CD4-positive, alpha-beta T cell (primary cell): ENCODE results near the gene PPL. TPM values are rescaled to one million over a fixed set of nuclear protein-coding genes. Genes with fewer than 3 reads are reported as not detected.

Experiments
- ATAC-seq: fragments of 200-7000 bp; cut with Tn5 transposase; one replicate; pipeline ENCODE4 v1.10.0; 2022; ENCODE audit warnings: mild to moderate bottlenecking; ENCODE audit not compliant: poor library complexity
- CTCF ChIA-PET: fragments of 350-600 bp; sonication (Branson Sonifier 250); formaldehyde crosslinking; loops from one replicate; lab custom pipeline; 2021; ENCODE audit warnings: antibody characterized with exemption, inconsistent platforms; lab: Charles Lee
- POLR2A ChIA-PET: fragments of 350-600 bp; sonication (Branson Sonifier 250); formaldehyde crosslinking; loops from one replicate; lab custom pipeline; 2021; ENCODE audit warnings: antibody characterized with exemption, inconsistent platforms; lab: Charles Lee
- DNase-seq, 14 experiments: peaks; one replicate each; pipeline ENCODE4 v3.0.0-alpha.2; 2013 to 2020; ENCODE audit warnings: mixed read lengths in 2 of 14
- H3K27ac ChIP-seq, 2 donors: one replicate each; pipeline versions ENCODE4 v1.5.1 to v1.7.0; 2013; ENCODE audit warnings: low read length in 2 of 2, low read depth in 1 of 2, mild to moderate bottlenecking in 1 of 2
- H3K27me3 ChIP-seq, 2 experiments: 1 replicate in 1 of 2; 2 replicates in 1 of 2; pipeline versions ENCODE4 v1.6.1 to v1.7.0; 2013; ENCODE audit warnings: low read length in 2 of 2, control low read depth in 1 of 2, mild to moderate bottlenecking in 1 of 2, moderate library complexity in 1 of 2; ENCODE audit not compliant: insufficient read depth in 2 of 2, control insufficient read depth in 1 of 2
- H3K36me3 ChIP-seq: one replicate; pipeline ENCODE4 v1.6.1; 2013; ENCODE audit warnings: low read length, control low read depth; ENCODE audit not compliant: insufficient read depth
- H3K4me1 ChIP-seq: one replicate; pipeline ENCODE4 v1.6.1; 2013; ENCODE audit warnings: low read length, control low read depth; ENCODE audit not compliant: insufficient read depth
- H3K4me3 ChIP-seq: one replicate; pipeline ENCODE4 v1.5.1; 2013; ENCODE audit warnings: mild to moderate bottlenecking, low read length, moderate library complexity
- H3K9me3 ChIP-seq, 2 experiments: 1 replicate in 1 of 2; 2 replicates in 1 of 2; pipeline versions ENCODE4 v1.6.1 to v1.7.0; 2013; ENCODE audit warnings: low read length in 2 of 2, mild to moderate bottlenecking in 2 of 2, control low read depth in 1 of 2, moderate library complexity in 1 of 2; ENCODE audit not compliant: control insufficient read depth in 1 of 2, insufficient read depth in 1 of 2
- H3K27ac Mint-ChIP-seq: one replicate; pipeline ENCODE4 v1.8.0; 2020; ENCODE audit warnings: mixed read lengths
- H3K27me3 Mint-ChIP-seq: one replicate; pipeline ENCODE4 v1.8.0; 2021; ENCODE audit warnings: mixed read lengths
- H3K36me3 Mint-ChIP-seq: one replicate; pipeline ENCODE4 v1.8.0; 2021; ENCODE audit warnings: low read depth, mixed read lengths
- H3K4me1 Mint-ChIP-seq: one replicate; pipeline ENCODE4 v1.8.0; 2021; ENCODE audit warnings: low read depth, mixed read lengths
- H3K4me3 Mint-ChIP-seq: one replicate; pipeline ENCODE4 v1.8.0; 2020; ENCODE audit warnings: mild to moderate bottlenecking, mixed read lengths
- H3K9me3 Mint-ChIP-seq: one replicate; pipeline ENCODE4 v1.8.0; 2020; ENCODE audit warnings: mixed read lengths
- CTCF ChIP-seq: fragments of 200-600 bp; IDR thresholded peaks from one replicate; pipeline ENCODE4 v1.8.0; 2022; ENCODE audit warnings: antibody characterized with exemption, mild to moderate bottlenecking
- intact Hi-C, 2 experiments: fragments of 100-400 bp; cut with DNase I in 1 of 2; cut with micrococcal nuclease in 1 of 2; formaldehyde crosslinking; loops; one replicate each; pipeline versions ENCODE4 v1.15.1 to v1.9.0; 2023 to 2025; cut with DNase I, micrococcal nuclease
- total RNA-seq, 174 experiments: library from RNA in 2 of 174; stranded (reverse) in 2 of 174; gene quantifications; one replicate each; pipeline ENCODE4 v1.2.3 and lab custom pipeline; 2021 to 2026

The PPL gene
- total RNA-seq, 2 experiments from 2014 or later: not detected

- TF ChIP-seq CTCF: no peak
- H3K27ac Mint-ChIP-seq: no peak overlapping the region
- H3K4me3 Mint-ChIP-seq: no peak overlapping the region
These were observed 62.3 kb downstream of the PPL start for GRCh38 chr16:4874666-4875065.

GRCh38 chr16:4873091-4873490 is 63.9 kb downstream of the PPL start:
- Mint-ChIP-seq H3K27me3 (no peaks in the 10 kb centered on the region), H3K9me3 (no peaks in the 10 kb centered on the region), H3K4me1 (no peaks in the 10 kb centered on the region), H3K27ac (no peak overlapping the region), H3K36me3 (peaks cover 93% of the 10 kb centered on the region), H3K4me3 (no peak overlapping the region)
- ATAC-seq: no peak
- DNase-seq: no peak
- no peak for TF ChIP-seq CTCF
- Histone ChIP-seq H3K4me1 (no peaks in the 10 kb centered on the region), H3K27ac (no peak overlapping the region), H3K4me3 (no peak overlapping the region), H3K27me3 (no peaks in the 10 kb centered on the region), H3K9me3 (no peaks in the 10 kb centered on the region), H3K36me3 (peaks cover 87% of the 10 kb centered on the region)
- intact Hi-C loops: no loop called here
- ChIA-PET POLR2A (no interaction called here), CTCF (no interaction called here)

More at GRCh38 chr16:4874666-4875065, 62.3 kb downstream of the PPL start:
- intact Hi-C loops: no loop called here
- no peaks in the 10 kb centered on the region for H3K27me3 ChIP-seq
- ChIA-PET POLR2A (no interaction called here), CTCF (no interaction called here)
- no peak for ATAC-seq
- no peak overlapping the region for H3K27ac ChIP-seq
- Mint-ChIP-seq H3K36me3 (peaks cover 93% of the 10 kb centered on the region), H3K4me1 (no peaks in the 10 kb centered on the region), H3K9me3 (no peaks in the 10 kb centered on the region), H3K27me3 (no peaks in the 10 kb centered on the region)
- no peaks in the 10 kb centered on the region for H3K9me3 ChIP-seq
- H3K4me3 ChIP-seq: no peak overlapping the region
- no peak for DNase-seq
- H3K4me1 ChIP-seq: no peaks in the 10 kb centered on the region
- H3K36me3 ChIP-seq: peaks cover 90% of the 10 kb centered on the region

GRCh38 chr16:4871071-4871470 is 65.9 kb downstream of the PPL start:
- H3K27ac ChIP-seq: no peak overlapping the region
- no peak for ATAC-seq
- H3K36me3 ChIP-seq: peaks cover 77% of the 10 kb centered on the region
- Mint-ChIP-seq H3K9me3 (no peaks in the 10 kb centered on the region), H3K4me1 (peaks cover 10% of the 10 kb centered on the region), H3K27ac (no peak overlapping the region), H3K36me3 (peaks cover 89% of the 10 kb centered on the region), H3K4me3 (no peak overlapping the region), H3K27me3 (no peaks in the 10 kb centered on the region)
- POLR2A ChIA-PET: no interaction called here
- CTCF ChIA-PET: no interaction called here
- no peak overlapping the region for H3K4me3 ChIP-seq
- H3K27me3 ChIP-seq: no peaks in the 10 kb centered on the region
- TF ChIP-seq CTCF: no peak
- intact Hi-C loops: no loop called here
- H3K9me3 ChIP-seq: no peaks in the 10 kb centered on the region
- H3K4me1 ChIP-seq: no peaks in the 10 kb centered on the region
- DNase-seq: no peak
